Stimulated activated effector memory CD8-positive, alpha-beta T cell treated with anti-CD3 and anti-CD28 coated beads, Interleukin-12 subunit alpha, Interleukin-12 subunit beta, amount 100 ng/mL, for 72 hours (primary cell): ENCODE results near the gene NREP.
A peak's percentile ranks its signal among the peaks of the same experiment; 100 is the strongest.

Experiments used
- ATAC-seq: fragments of 150-1000 bp; cut with Tn5 transposase; 2 replicates; pipeline ENCODE4 v1.10.0; 2021
- DNase-seq, 2 donors: peaks; one replicate each; pipeline ENCODE4 v3.0.0; 2021 to 2022; ENCODE audit warnings: low spot score in 2 of 2
- H3K27ac Mint-ChIP-seq: one replicate; pipeline ENCODE4 v1.8.0; 2022; ENCODE audit warnings: mild to moderate bottlenecking, mixed read lengths
- H3K36me3 Mint-ChIP-seq: one replicate; pipeline ENCODE4 v1.8.0; 2022; ENCODE audit warnings: mild to moderate bottlenecking, mixed read lengths
- H3K4me1 Mint-ChIP-seq: one replicate; pipeline ENCODE4 v1.8.0; 2022; ENCODE audit warnings: mixed read lengths
- H3K4me3 Mint-ChIP-seq: one replicate; pipeline ENCODE4 v1.8.0; 2022; ENCODE audit warnings: mild to moderate bottlenecking, mixed read lengths
- H3K9me3 Mint-ChIP-seq: one replicate; pipeline ENCODE4 v1.8.0; 2022; ENCODE audit warnings: mixed read lengths

NREP gene

GRCh38 chr5:111752426-111752965 is 4.5 kb downstream of the NREP start:
- Mint-ChIP-seq H3K9me3 (no peaks in the 10 kb centered on the region), H3K4me3 (no peak overlapping the region), H3K4me1 (no peaks in the 10 kb centered on the region), H3K36me3 (no peaks in the 10 kb centered on the region), H3K27ac (no peak overlapping the region)
- DNase-seq = no peak
- no peak for ATAC-seq

- Mint-ChIP-seq H3K4me3 (no peak overlapping the region), H3K9me3 (no peaks in the 10 kb centered on the region), H3K4me1 (no peaks in the 10 kb centered on the region), H3K36me3 (no peaks in the 10 kb centered on the region), H3K27ac (no peak overlapping the region)
- DNase-seq (no peak), ATAC-seq (peak; percentile 11)
Measured at GRCh38 chr5:111749303-111750026, 7.5 kb downstream of the NREP start.

GRCh38 chr5:111748304-111748763 is 8.7 kb downstream of the NREP start:
- no peaks in the 10 kb centered on the region for H3K36me3 Mint-ChIP-seq

GRCh38 chr5:111747337-111747736 is 9.7 kb downstream of the NREP start:
- DNase-seq = no peak
- Mint-ChIP-seq H3K9me3 (no peaks in the 10 kb centered on the region), H3K4me1 (no peaks in the 10 kb centered on the region), H3K4me3 (no peak overlapping the region), H3K36me3 (no peaks in the 10 kb centered on the region), H3K27ac (no peak overlapping the region)
- ATAC-seq = no peak

More at GRCh38 chr5:111748304-111748763, 8.7 kb downstream of the NREP start:
- H3K4me1 Mint-ChIP-seq = no peaks in the 10 kb centered on the region
- ATAC-seq (no peak), DNase-seq (no peak)
- no peak overlapping the region for H3K27ac Mint-ChIP-seq
- no peaks in the 10 kb centered on the region for H3K9me3 Mint-ChIP-seq
- H3K4me3 Mint-ChIP-seq = no peak overlapping the region

- H3K27ac Mint-ChIP-seq = no peak overlapping the region
- ATAC-seq (no peak), DNase-seq (no peak)
- H3K9me3 Mint-ChIP-seq = no peaks in the 10 kb centered on the region
- no peaks in the 10 kb centered on the region for H3K4me1 Mint-ChIP-seq
- H3K4me3 Mint-ChIP-seq = no peak overlapping the region
- H3K36me3 Mint-ChIP-seq = no peaks in the 10 kb centered on the region
Measured at GRCh38 chr5:111746791-111747190, 10.2 kb downstream of the NREP start.

- Mint-ChIP-seq H3K4me1 (no peaks in the 10 kb centered on the region), H3K36me3 (no peaks in the 10 kb centered on the region)
Measured at GRCh38 chr5:111745075-111745739, 11.8 kb downstream of the NREP start.

GRCh38 chr5:111744455-111744854 is 12.5 kb downstream of the NREP start:
- no peak overlapping the region for H3K27ac Mint-ChIP-seq
- H3K36me3 Mint-ChIP-seq = no peaks in the 10 kb centered on the region
- H3K9me3 Mint-ChIP-seq = no peaks in the 10 kb centered on the region
- H3K4me3 Mint-ChIP-seq = no peak overlapping the region
- no peak for ATAC-seq
- DNase-seq = no peak
- no peaks in the 10 kb centered on the region for H3K4me1 Mint-ChIP-seq

More at GRCh38 chr5:111745075-111745739, 11.8 kb downstream of the NREP start:
- Mint-ChIP-seq H3K9me3 (no peaks in the 10 kb centered on the region), H3K4me3 (no peak overlapping the region), H3K27ac (no peak overlapping the region)
- ATAC-seq (no peak), DNase-seq (no peak)

- no peak for ATAC-seq
- no peaks in the 10 kb centered on the region for H3K4me1 Mint-ChIP-seq
Measured at GRCh38 chr5:111743988-111744387, 13.0 kb downstream of the NREP start.

GRCh38 chr5:111743512-111743911 is 13.5 kb downstream of the NREP start:
- no peaks in the 10 kb centered on the region for H3K9me3 Mint-ChIP-seq
- H3K4me3 Mint-ChIP-seq = no peak overlapping the region
- H3K4me1 Mint-ChIP-seq = no peaks in the 10 kb centered on the region
- ATAC-seq (no peak), DNase-seq (no peak)
- no peaks in the 10 kb centered on the region for H3K36me3 Mint-ChIP-seq
- H3K27ac Mint-ChIP-seq = no peak overlapping the region

More at GRCh38 chr5:111743988-111744387, 13.0 kb downstream of the NREP start:
- Mint-ChIP-seq H3K4me3 (no peak overlapping the region), H3K9me3 (no peaks in the 10 kb centered on the region), H3K36me3 (no peaks in the 10 kb centered on the region), H3K27ac (no peak overlapping the region)
- DNase-seq = no peak

- Mint-ChIP-seq H3K4me3 (no peak overlapping the region), H3K27ac (no peak overlapping the region), H3K36me3 (no peaks in the 10 kb centered on the region), H3K4me1 (no peaks in the 10 kb centered on the region), H3K9me3 (no peaks in the 10 kb centered on the region)
- DNase-seq (no peak), ATAC-seq (no peak)
Measured at GRCh38 chr5:111742177-111742994, 14.6 kb downstream of the NREP start.

GRCh38 chr5:111741278-111741677 is 15.7 kb downstream of the NREP start:
- no peak overlapping the region for H3K4me3 Mint-ChIP-seq

GRCh38 chr5:111739416-111739815 is 17.6 kb downstream of the NREP start:
- Mint-ChIP-seq H3K4me3 (no peak overlapping the region), H3K36me3 (no peaks in the 10 kb centered on the region), H3K9me3 (no peaks in the 10 kb centered on the region), H3K4me1 (no peaks in the 10 kb centered on the region), H3K27ac (no peak overlapping the region)
- ATAC-seq (no peak), DNase-seq (no peak)

More at GRCh38 chr5:111741278-111741677, 15.7 kb downstream of the NREP start:
- no peak for DNase-seq
- Mint-ChIP-seq H3K27ac (no peak overlapping the region), H3K36me3 (no peaks in the 10 kb centered on the region), H3K4me1 (no peaks in the 10 kb centered on the region), H3K9me3 (no peaks in the 10 kb centered on the region)
- no peak for ATAC-seq

- Mint-ChIP-seq H3K9me3 (no peaks in the 10 kb centered on the region), H3K4me1 (no peaks in the 10 kb centered on the region), H3K27ac (no peak overlapping the region), H3K36me3 (no peaks in the 10 kb centered on the region), H3K4me3 (no peak overlapping the region)
- DNase-seq (no peak), ATAC-seq (no peak)
Measured at GRCh38 chr5:111738118-111738517, 18.9 kb downstream of the NREP start.

- Mint-ChIP-seq H3K36me3 (no peaks in the 10 kb centered on the region), H3K4me1 (no peaks in the 10 kb centered on the region)
Measured at GRCh38 chr5:111737716-111738115, 19.3 kb downstream of the NREP start.

GRCh38 chr5:111735583-111736270 is 21.3 kb downstream of the NREP start:
- Mint-ChIP-seq H3K36me3 (no peaks in the 10 kb centered on the region), H3K9me3 (no peaks in the 10 kb centered on the region), H3K4me1 (no peaks in the 10 kb centered on the region), H3K4me3 (no peak overlapping the region), H3K27ac (no peak overlapping the region)
- ATAC-seq (peak; percentile 51), DNase-seq (no peak)

More at GRCh38 chr5:111737716-111738115, 19.3 kb downstream of the NREP start:
- Mint-ChIP-seq H3K4me3 (no peak overlapping the region), H3K9me3 (no peaks in the 10 kb centered on the region), H3K27ac (no peak overlapping the region)
- ATAC-seq (no peak), DNase-seq (no peak)
